Smooth muscle cell (in vitro differentiated cells): ENCODE measurements around the gene GMEB2. TPM values are rescaled to one million over a fixed set of nuclear protein-coding genes. Genes with fewer than 3 reads are reported as not detected.

Experiments
- DNase-seq: peaks from one replicate; lab custom pipeline; 2025; ENCODE audit not compliant: unreplicated experiment; lab: John Stamatoyannopoulos, UW
- H2AFZ ChIP-seq: fragments of 200-600 bp; sonication (generic); 2 replicates; pipeline ENCODE4 v1.6.0; 2016; ENCODE audit warnings: antibody characterized with exemption, low read depth, mild to moderate bottlenecking
- H3F3A ChIP-seq: fragments of 200-600 bp; sonication (generic); 2 replicates; pipeline ENCODE4 v1.6.0; 2017; ENCODE audit warnings: antibody characterized with exemption, low read depth
- H3K27ac ChIP-seq: fragments of 200-600 bp; sonication (generic); 2 replicates; pipeline ENCODE4 v1.5.1; 2016; ENCODE audit warnings: low read depth, mild to moderate bottlenecking
- H3K27me3 ChIP-seq: fragments of 200-600 bp; sonication (generic); 2 replicates; pipeline ENCODE4 v1.6.1; 2016; ENCODE audit warnings: low read depth, mild to moderate bottlenecking
- H3K36me3 ChIP-seq: fragments of 200-600 bp; sonication (generic); 2 replicates; pipeline ENCODE4 v1.5.1; 2016; ENCODE audit warnings: low read depth
- H3K4me1 ChIP-seq: fragments of 200-600 bp; sonication (generic); 2 replicates; pipeline ENCODE4 v1.5.1; 2016; ENCODE audit warnings: low read depth
- H3K4me2 ChIP-seq: fragments of 200-600 bp; sonication (generic); 2 replicates; pipeline ENCODE4 v1.6.0; 2016; ENCODE audit warnings: mild to moderate bottlenecking
- H3K4me3 ChIP-seq: fragments of 200-600 bp; sonication (generic); 2 replicates; pipeline ENCODE4 v1.5.1; 2016; ENCODE audit warnings: mild to moderate bottlenecking
- H3K79me2 ChIP-seq: fragments of 200-600 bp; sonication (generic); 2 replicates; pipeline ENCODE4 v1.6.0; 2016; ENCODE audit warnings: low read depth, mild to moderate bottlenecking
- H3K9ac ChIP-seq: fragments of 200-600 bp; sonication (generic); 2 replicates; pipeline ENCODE4 v1.6.0; 2016; ENCODE audit warnings: low read depth
- H3K9me3 ChIP-seq: fragments of 200-600 bp; sonication (generic); replicated peaks from 2 replicates; pipeline ENCODE4 v1.5.1; 2016; ENCODE audit warnings: low read depth
- H4K20me1 ChIP-seq: fragments of 200-600 bp; sonication (generic); 2 replicates; pipeline ENCODE4 v1.6.0; 2016; ENCODE audit warnings: low read depth
- WGBS: methylation state at CpG from one replicate; pipeline ENCODE4 v1.1.7; 2016; ENCODE audit warnings: low lambda C conversion rate; 5-methylcytosine and 5-hydroxymethylcytosine counted together
- polyA plus RNA-seq: library from polyadenylated mRNA; unstranded; fragments of >200 nt; fragmentation: Nextera tagmentation; extraction: Ambion mirVana; gene quantifications from 2 replicates; pipeline ENCODE4 v1.2.1, GENCODE V29; 2016
- total RNA-seq: library from RNA; depleted of rRNA; stranded (reverse); fragments of >200 nt; gene quantifications from 2 replicates; pipeline ENCODE4 v1.2.3, GENCODE V29; 2014
- TF ChIP-seq, protein P1 (sequence below): fragments of 200-600 bp; sonication (generic); IDR thresholded peaks from 2 replicates; pipeline ENCODE4 v1.5.1; 2017; ENCODE audit warnings: borderline replicate concordance, mild to moderate bottlenecking, antibody characterized with exemption; ENCODE audit not compliant: insufficient read depth, poor library complexity, severe bottlenecking

Gene GMEB2
- total and polyA plus RNA-seq, 2 experiments from 2014 or later, result 8.9 to 11.3 TPM

GRCh38 chr20:63578224-63579016 is 48.5 kb downstream of the GMEB2 start:
- no peaks in the 10 kb centered on the region for H3F3A ChIP-seq
- no peaks in the 10 kb centered on the region for H4K20me1 ChIP-seq
- H3K27me3 ChIP-seq, result no peaks in the 10 kb centered on the region
- no peak overlapping the region for H2AFZ ChIP-seq
- H3K36me3 ChIP-seq, result no peaks in the 10 kb centered on the region
- no peak overlapping the region for H3K27ac ChIP-seq
- 91% methylated on average over 26 of the region's 26 CpGs for WGBS
- H3K9me3 ChIP-seq, result no peaks in the 10 kb centered on the region
- no peak overlapping the region for H3K9ac ChIP-seq
- H3K79me2 ChIP-seq, result no peaks in the 10 kb centered on the region
- H3K4me3 ChIP-seq, result no peak overlapping the region
- no peak for DNase-seq
- H3K4me1 ChIP-seq, result peaks cover 1% of the 10 kb centered on the region
- H3K4me2 ChIP-seq, result no peak overlapping the region
- TF ChIP-seq, protein P1, sequence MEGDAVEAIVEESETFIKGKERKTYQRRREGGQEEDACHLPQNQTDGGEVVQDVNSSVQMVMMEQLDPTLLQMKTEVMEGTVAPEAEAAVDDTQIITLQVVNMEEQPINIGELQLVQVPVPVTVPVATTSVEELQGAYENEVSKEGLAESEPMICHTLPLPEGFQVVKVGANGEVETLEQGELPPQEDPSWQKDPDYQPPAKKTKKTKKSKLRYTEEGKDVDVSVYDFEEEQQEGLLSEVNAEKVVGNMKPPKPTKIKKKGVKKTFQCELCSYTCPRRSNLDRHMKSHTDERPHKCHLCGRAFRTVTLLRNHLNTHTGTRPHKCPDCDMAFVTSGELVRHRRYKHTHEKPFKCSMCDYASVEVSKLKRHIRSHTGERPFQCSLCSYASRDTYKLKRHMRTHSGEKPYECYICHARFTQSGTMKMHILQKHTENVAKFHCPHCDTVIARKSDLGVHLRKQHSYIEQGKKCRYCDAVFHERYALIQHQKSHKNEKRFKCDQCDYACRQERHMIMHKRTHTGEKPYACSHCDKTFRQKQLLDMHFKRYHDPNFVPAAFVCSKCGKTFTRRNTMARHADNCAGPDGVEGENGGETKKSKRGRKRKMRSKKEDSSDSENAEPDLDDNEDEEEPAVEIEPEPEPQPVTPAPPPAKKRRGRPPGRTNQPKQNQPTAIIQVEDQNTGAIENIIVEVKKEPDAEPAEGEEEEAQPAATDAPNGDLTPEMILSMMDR, result no peak

DNA sequence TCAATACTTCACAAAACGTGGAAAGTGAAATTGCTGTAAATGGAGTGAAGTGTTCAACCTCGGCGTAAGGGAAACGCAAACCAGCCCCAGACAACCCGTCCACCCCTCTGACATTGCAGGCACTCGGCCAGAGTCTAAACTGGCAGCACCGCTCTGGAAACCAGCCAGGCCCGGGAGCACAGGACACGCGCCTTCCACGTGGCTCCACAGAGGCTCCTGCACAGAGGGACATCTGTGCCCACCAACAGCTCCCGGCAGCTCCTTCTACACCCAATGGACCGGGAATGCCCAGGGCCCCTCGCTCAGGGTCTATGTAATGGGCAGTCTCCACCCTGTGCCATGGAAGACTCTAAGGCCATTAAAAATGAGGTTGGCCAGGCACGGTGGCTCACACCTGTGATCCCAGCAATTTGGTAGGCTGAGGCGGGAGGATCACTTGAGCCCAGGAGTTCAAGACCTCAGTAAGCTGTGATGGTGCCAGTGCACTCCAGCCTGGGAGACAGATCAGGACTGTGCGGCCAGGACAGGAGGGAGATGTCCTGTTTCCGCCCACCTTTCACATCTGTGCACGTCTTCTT is 49.5 kb downstream of the GMEB2 start:
- 96% methylated on average over 19 of the region's 19 CpGs for WGBS
- Histone ChIP-seq H3K4me2 (no peak overlapping the region), H4K20me1 (no peaks in the 10 kb centered on the region), H3K9ac (no peak overlapping the region), H3K9me3 (no peaks in the 10 kb centered on the region), H3F3A (no peaks in the 10 kb centered on the region), H2AFZ (no peak overlapping the region), H3K79me2 (no peaks in the 10 kb centered on the region), H3K4me3 (no peak overlapping the region), H3K27ac (no peak overlapping the region), H3K36me3 (no peaks in the 10 kb centered on the region), H3K27me3 (no peaks in the 10 kb centered on the region), H3K4me1 (peaks cover 4% of the 10 kb centered on the region)
- TF ChIP-seq, protein P1, result no peak
- no peak for DNase-seq

DNA sequence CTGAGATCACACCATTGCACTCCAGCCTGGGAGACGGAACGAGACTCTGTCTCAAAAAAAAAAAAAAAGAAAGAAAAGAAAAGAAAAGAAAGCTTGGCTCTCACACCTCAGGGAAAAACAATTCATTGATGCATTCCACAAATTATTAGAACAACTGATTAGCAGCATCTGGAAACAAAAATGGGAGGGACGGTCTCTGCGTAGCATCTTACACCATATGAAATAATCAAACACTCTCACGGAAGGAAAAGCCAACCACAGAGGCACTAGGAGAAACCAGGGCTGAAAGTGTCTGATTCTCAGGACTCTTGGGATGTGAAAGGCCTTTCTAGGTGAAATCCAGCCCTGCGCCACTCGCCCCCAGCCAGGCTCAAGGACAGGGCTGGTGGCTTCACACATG is 50.6 kb downstream of the GMEB2 start:
- Histone ChIP-seq H4K20me1 (no peaks in the 10 kb centered on the region), H2AFZ (no peak overlapping the region), H3K9me3 (no peaks in the 10 kb centered on the region), H3K4me3 (no peak overlapping the region), H3K9ac (no peak overlapping the region), H3K27me3 (no peaks in the 10 kb centered on the region), H3K36me3 (no peaks in the 10 kb centered on the region), H3K4me2 (no peak overlapping the region), H3K79me2 (no peaks in the 10 kb centered on the region), H3F3A (no peaks in the 10 kb centered on the region), H3K4me1 (peaks cover 4% of the 10 kb centered on the region), H3K27ac (no peak overlapping the region)
- WGBS, result 91% methylated on average over 7 of the region's 7 CpGs
- TF ChIP-seq, protein P1, result no peak
- no peak for DNase-seq
